Activated naive CD4-positive, alpha-beta T cell treated with anti-CD3 and anti-CD28 coated beads for 36 hours (primary cell): ENCODE data around the gene SMNDC1. TPM values are rescaled to one million over a fixed set of nuclear protein-coding genes. Genes with fewer than 3 reads are reported as not detected.
"Not testable (repeated sequence)": the region's sequence is repeated elsewhere in the genome, so short reads cannot be mapped to it uniquely, and the experiment has no call there.

Source experiments
- CTCF ChIA-PET: fragments of 350-600 bp; sonication (Branson Sonifier 250); formaldehyde crosslinking; loops from one replicate; lab custom pipeline; 2021; ENCODE audit warnings: antibody characterized with exemption; lab: Charles Lee
- DNase-seq: peaks from one replicate; pipeline ENCODE4 v3.0.0-alpha.2; 2020
- H3K27ac Mint-ChIP-seq: one replicate; pipeline ENCODE4 v1.8.0; 2021; ENCODE audit warnings: mild to moderate bottlenecking, mixed read lengths
- H3K27me3 Mint-ChIP-seq: one replicate; pipeline ENCODE4 v1.8.0; 2021; ENCODE audit warnings: low read depth, mixed read lengths
- H3K36me3 Mint-ChIP-seq: one replicate; pipeline ENCODE4 v1.8.0; 2021; ENCODE audit warnings: low read depth, mixed read lengths
- H3K4me1 Mint-ChIP-seq: one replicate; pipeline ENCODE4 v1.8.0; 2021; ENCODE audit warnings: low read depth, mixed read lengths
- H3K4me3 Mint-ChIP-seq: one replicate; pipeline ENCODE4 v1.8.0; 2021; ENCODE audit warnings: mild to moderate bottlenecking, moderate library complexity, mixed read lengths
- H3K9me3 Mint-ChIP-seq: one replicate; pipeline ENCODE4 v1.8.0; 2021; ENCODE audit warnings: mixed read lengths
- intact Hi-C: fragments of 100-400 bp; cut with micrococcal nuclease; formaldehyde crosslinking; loops from one replicate; pipeline ENCODE4 v1.15.1; 2023
- total RNA-seq, 2 experiments: library from RNA; stranded (reverse); gene quantifications; one replicate each; pipeline ENCODE4 v1.2.3, GENCODE V29; 2021

Gene SMNDC1
- total RNA-seq, 2 experiments from 2014 or later = 42.4 to 46.2 TPM

GRCh38 chr10:110278562-110279406 is 25.9 kb downstream of the SMNDC1 start:
- Mint-ChIP-seq H3K36me3 (no peaks in the 10 kb centered on the region), H3K4me1 (peaks cover 25% of the 10 kb centered on the region), H3K27me3 (no peaks in the 10 kb centered on the region), H3K4me3 (no peak overlapping the region), H3K27ac (no peak overlapping the region), H3K9me3 (no peaks in the 10 kb centered on the region)
- DNase-seq = no peak
- intact Hi-C loops = loop anchor here (1.0 to 5.0 kb wide), 6 partner anchors 36 to 394 kb away; no protein-coding TSS in a partner anchor
- CTCF ChIA-PET = interaction anchor here (0.6 to 3.6 kb wide), 28 partner anchors 9 to 369 kb away, joined by 3 to 93 read pairs (median 4); partner anchors contain the start of gene MXI1

GRCh38 chr10:110277591-110277990 is 27.1 kb downstream of the SMNDC1 start:
- Mint-ChIP-seq H3K27ac (no peak overlapping the region), H3K4me3 (no peak overlapping the region), H3K4me1 (peaks cover 33% of the 10 kb centered on the region), H3K9me3 (no peaks in the 10 kb centered on the region), H3K36me3 (no peaks in the 10 kb centered on the region), H3K27me3 (no peaks in the 10 kb centered on the region)
- intact Hi-C loops = loop anchor here (5.0 kb wide), 1 partner anchor 35 kb away; no protein-coding TSS in a partner anchor
- CTCF ChIA-PET = interaction anchor here (3.6 to 4.9 kb wide), 2 partner anchors 71 kb away, joined by 50 to 93 read pairs; partner anchors contain the start of gene MXI1
- DNase-seq = no peak

- Mint-ChIP-seq H3K27me3 (no peaks in the 10 kb centered on the region), H3K4me3 (no peak overlapping the region), H3K9me3 (no peaks in the 10 kb centered on the region), H3K4me1 (peaks cover 33% of the 10 kb centered on the region), H3K27ac (no peak overlapping the region), H3K36me3 (no peaks in the 10 kb centered on the region)
- DNase-seq = no peak
- CTCF ChIA-PET = interaction anchor here (4.9 kb wide), 1 partner anchor 70 kb away, joined by 50 read pairs; the partner anchor contains the start of gene MXI1
- intact Hi-C loops = loop anchor here (5.0 kb wide), 1 partner anchor 34 kb away; no protein-coding TSS in a partner anchor
Observed at GRCh38 chr10:110276603-110277002, 28.1 kb downstream of the SMNDC1 start.

- Mint-ChIP-seq H3K4me1 (peaks cover 40% of the 10 kb centered on the region), H3K36me3 (no peaks in the 10 kb centered on the region), H3K9me3 (no peaks in the 10 kb centered on the region), H3K27ac (no peak overlapping the region), H3K4me3 (no peak overlapping the region), H3K27me3 (no peaks in the 10 kb centered on the region)
- CTCF ChIA-PET = interaction anchor here (0.7 to 4.9 kb wide), 8 partner anchors 12 to 391 kb away, joined by 3 to 50 read pairs (median 4); partner anchors contain the start of gene MXI1
- DNase-seq = no peak
- intact Hi-C loops = loop anchor here (5.0 kb wide), 1 partner anchor 33 kb away; no protein-coding TSS in a partner anchor
Observed at GRCh38 chr10:110275128-110275729, 29.5 kb downstream of the SMNDC1 start.

GRCh38 chr10:110274647-110275046 is 30.1 kb downstream of the SMNDC1 start:
- Mint-ChIP-seq H3K27me3 (no peaks in the 10 kb centered on the region), H3K27ac (no peak overlapping the region), H3K36me3 (no peaks in the 10 kb centered on the region), H3K9me3 (no peaks in the 10 kb centered on the region), H3K4me3 (no peak overlapping the region), H3K4me1 (peaks cover 44% of the 10 kb centered on the region)
- no peak for DNase-seq
- CTCF ChIA-PET = interaction anchor here (0.6 to 4.9 kb wide), 12 partner anchors 9 to 390 kb away, joined by 3 to 50 read pairs (median 4); partner anchors contain the start of gene MXI1
- intact Hi-C loops = loop anchor here (1.0 to 5.0 kb wide), 4 partner anchors 32 to 136 kb away; partner anchors contain the start of gene MXI1

- DNase-seq = no peak
- H3K27ac Mint-ChIP-seq = no peak overlapping the region
- intact Hi-C loops = loop anchor here (1.0 kb wide), 3 partner anchors 48 to 136 kb away; partner anchors contain the start of gene MXI1
- no peak overlapping the region for H3K4me3 Mint-ChIP-seq
- H3K36me3 Mint-ChIP-seq = no peaks in the 10 kb centered on the region
- H3K9me3 Mint-ChIP-seq = no peaks in the 10 kb centered on the region
- H3K4me1 Mint-ChIP-seq = peaks cover 46% of the 10 kb centered on the region
- CTCF ChIA-PET = interaction anchor here (0.6 to 4.9 kb wide), 10 partner anchors 10 to 390 kb away, joined by 3 to 50 read pairs (median 3); partner anchors contain the start of gene MXI1
- H3K27me3 Mint-ChIP-seq = no peaks in the 10 kb centered on the region
Observed at GRCh38 chr10:110274072-110274627, 30.6 kb downstream of the SMNDC1 start.

- CTCF ChIA-PET = interaction anchor here (0.8 to 4.9 kb wide), 4 partner anchors 12 to 136 kb away, joined by 3 to 50 read pairs (median 10); partner anchors contain the start of gene MXI1
- Mint-ChIP-seq H3K36me3 (no peaks in the 10 kb centered on the region), H3K4me3 (no peak overlapping the region), H3K27me3 (no peaks in the 10 kb centered on the region), H3K4me1 (peaks cover 49% of the 10 kb centered on the region), H3K9me3 (no peaks in the 10 kb centered on the region), H3K27ac (no peak overlapping the region)
- DNase-seq = peak; percentile 74
- intact Hi-C loops = loop anchor here (1.0 to 2.0 kb wide), 3 partner anchors 22 to 52 kb away; no protein-coding TSS in a partner anchor
Observed at GRCh38 chr10:110273474-110273873, 31.2 kb downstream of the SMNDC1 start.

- intact Hi-C loops = loop anchor here (1.0 to 2.0 kb wide), 3 partner anchors 22 to 52 kb away; no protein-coding TSS in a partner anchor
- not testable (repeated sequence) for H3K9me3 Mint-ChIP-seq, H3K27me3 Mint-ChIP-seq, H3K36me3 Mint-ChIP-seq, H3K27ac Mint-ChIP-seq, H3K4me3 Mint-ChIP-seq, DNase-seq
- CTCF ChIA-PET = interaction anchor here (0.8 to 4.9 kb wide), 3 partner anchors 17 to 135 kb away, joined by 3 to 50 read pairs (median 17); partner anchors contain the start of gene MXI1
- H3K4me1 Mint-ChIP-seq = peaks cover 53% of the 10 kb centered on the region
Observed at GRCh38 chr10:110272995-110273394, 31.7 kb downstream of the SMNDC1 start.

- Mint-ChIP-seq H3K36me3 (no peaks in the 10 kb centered on the region), H3K4me3 (peak overlapping the region; percentile 54), H3K4me1 (peaks cover 50% of the 10 kb centered on the region), H3K27ac (peak overlapping the region; percentile 38), H3K9me3 (no peaks in the 10 kb centered on the region), H3K27me3 (no peaks in the 10 kb centered on the region)
- intact Hi-C loops = loop anchor here (2.0 kb wide), 1 partner anchor 19 kb away; no protein-coding TSS in a partner anchor
- CTCF ChIA-PET = interaction anchor here (0.8 to 3.0 kb wide), 6 partner anchors 9 to 320 kb away, joined by 3 to 14 read pairs (median 4); no protein-coding TSS in a partner anchor
- peak; percentile 52 for DNase-seq
Observed at GRCh38 chr10:110269374-110270318, 35.1 kb downstream of the SMNDC1 start.

- CTCF ChIA-PET = interaction anchor here (1.2 to 3.0 kb wide), 4 partner anchors 8 to 131 kb away, joined by 3 to 14 read pairs (median 7); no protein-coding TSS in a partner anchor
- Mint-ChIP-seq H3K4me3 (no peak overlapping the region), H3K27me3 (no peaks in the 10 kb centered on the region), H3K9me3 (no peaks in the 10 kb centered on the region), H3K4me1 (peaks cover 44% of the 10 kb centered on the region), H3K36me3 (no peaks in the 10 kb centered on the region), H3K27ac (no peak overlapping the region)
- intact Hi-C loops = loop anchor here (2.0 kb wide), 1 partner anchor 18 kb away; no protein-coding TSS in a partner anchor
- no peak for DNase-seq
Observed at GRCh38 chr10:110268971-110269370, 35.7 kb downstream of the SMNDC1 start.
